ENCODE measurements around the gene GAPDH. TPM values are rescaled to one million over a fixed set of nuclear protein-coding genes. Genes with fewer than 3 reads are reported as not detected.
"Not testable (repeated sequence)": the region's sequence is repeated elsewhere in the genome, so short reads cannot be mapped to it uniquely, and the experiment has no call there.

Gene GAPDH
- total RNA-seq, 1 donor = 2,093 TPM

GRCh38 chr12:6548556-6548955 is 14.2 kb downstream of the GAPDH start:
- Histone ChIP-seq H3K27me3 (ENCODE audit: insufficient read depth, low read length) (no peaks in the 10 kb centered on the region), H3K4me1 (ENCODE audit: insufficient read depth, low read length) (peaks cover 61% of the 10 kb centered on the region), H3K4me3 (ENCODE audit: low read length) (no peak overlapping the region), H3K9me3 (ENCODE audit: low read depth, low read length) (no peaks in the 10 kb centered on the region)

- H3K9me3 ChIP-seq (ENCODE audit: low read depth, low read length) = no peaks in the 10 kb centered on the region
- H3K4me1 ChIP-seq (ENCODE audit: insufficient read depth, low read length) = peaks cover 67% of the 10 kb centered on the region
- H3K27me3 ChIP-seq (ENCODE audit: insufficient read depth, low read length) = no peaks in the 10 kb centered on the region
- H3K4me3 ChIP-seq (ENCODE audit: low read length) = peak overlapping the region; percentile 18
Observed at GRCh38 chr12:6548966-6549683, 14.8 kb downstream of the GAPDH start.

- H3K9me3 ChIP-seq (ENCODE audit: low read depth, low read length) = no peaks in the 10 kb centered on the region
- H3K4me3 ChIP-seq (ENCODE audit: low read length) = peak overlapping the region; percentile 18
- peaks cover 73% of the 10 kb centered on the region for H3K4me1 ChIP-seq (ENCODE audit: insufficient read depth, low read length)
- H3K27me3 ChIP-seq (ENCODE audit: insufficient read depth, low read length) = no peaks in the 10 kb centered on the region
Observed at GRCh38 chr12:6549684-6550151, 15.4 kb downstream of the GAPDH start.

- Histone ChIP-seq H3K4me3 (ENCODE audit: low read length) (no peak overlapping the region), H3K4me1 (ENCODE audit: insufficient read depth, low read length) (peaks cover 78% of the 10 kb centered on the region), H3K9me3 (ENCODE audit: low read depth, low read length) (no peaks in the 10 kb centered on the region), H3K27me3 (ENCODE audit: insufficient read depth, low read length) (no peaks in the 10 kb centered on the region)
Observed at GRCh38 chr12:6550294-6551062, 16.2 kb downstream of the GAPDH start.

- Histone ChIP-seq H3K4me3 (ENCODE audit: low read length) (no peak overlapping the region), H3K4me1 (ENCODE audit: insufficient read depth, low read length) (peaks cover 78% of the 10 kb centered on the region), H3K9me3 (ENCODE audit: low read depth, low read length) (no peaks in the 10 kb centered on the region), H3K27me3 (ENCODE audit: insufficient read depth, low read length) (no peaks in the 10 kb centered on the region)
Observed at GRCh38 chr12:6551063-6551461, 16.7 kb downstream of the GAPDH start.

- H3K9me3 ChIP-seq (ENCODE audit: low read depth, low read length) = no peaks in the 10 kb centered on the region
- no peak overlapping the region for H3K4me3 ChIP-seq (ENCODE audit: low read length)
- H3K4me1 ChIP-seq (ENCODE audit: insufficient read depth, low read length) = peaks cover 83% of the 10 kb centered on the region
Observed at GRCh38 chr12:6551496-6552139, 17.3 kb downstream of the GAPDH start.

GRCh38 chr12:6552140-6552551 is 17.8 kb downstream of the GAPDH start:
- Histone ChIP-seq H3K4me3 (ENCODE audit: low read length) (no peak overlapping the region), H3K27me3 (ENCODE audit: insufficient read depth, low read length) (no peaks in the 10 kb centered on the region), H3K4me1 (ENCODE audit: insufficient read depth, low read length) (peaks cover 85% of the 10 kb centered on the region), H3K9me3 (ENCODE audit: low read depth, low read length) (no peaks in the 10 kb centered on the region)

More at GRCh38 chr12:6551496-6552139, 17.3 kb downstream of the GAPDH start:
- no peaks in the 10 kb centered on the region for H3K27me3 ChIP-seq (ENCODE audit: insufficient read depth, low read length)

- Histone ChIP-seq H3K9me3 (ENCODE audit: low read depth, low read length) (no peaks in the 10 kb centered on the region), H3K4me3 (ENCODE audit: low read length) (no peak overlapping the region), H3K4me1 (ENCODE audit: insufficient read depth, low read length) (peaks cover 85% of the 10 kb centered on the region), H3K27me3 (ENCODE audit: insufficient read depth, low read length) (no peaks in the 10 kb centered on the region)
Observed at GRCh38 chr12:6553051-6553868, 18.9 kb downstream of the GAPDH start.

GRCh38 chr12:6554168-6555017 is 20.1 kb downstream of the GAPDH start:
- H3K27me3 ChIP-seq (ENCODE audit: insufficient read depth, low read length) = no peaks in the 10 kb centered on the region
- H3K4me3 ChIP-seq (ENCODE audit: low read length) = peak overlapping the region; percentile 88
- no peaks in the 10 kb centered on the region for H3K9me3 ChIP-seq (ENCODE audit: low read depth, low read length)
- peaks cover 77% of the 10 kb centered on the region for H3K4me1 ChIP-seq (ENCODE audit: insufficient read depth, low read length)

GRCh38 chr12:6555018-6555691 is 20.8 kb downstream of the GAPDH start:
- peaks cover 69% of the 10 kb centered on the region for H3K4me1 ChIP-seq (ENCODE audit: insufficient read depth, low read length)
- H3K4me3 ChIP-seq (ENCODE audit: low read length) = peak overlapping the region; percentile 88
- no peaks in the 10 kb centered on the region for H3K27me3 ChIP-seq (ENCODE audit: insufficient read depth, low read length)
- no peaks in the 10 kb centered on the region for H3K9me3 ChIP-seq (ENCODE audit: low read depth, low read length)

- H3K4me3 ChIP-seq (ENCODE audit: low read length); H3K9me3 ChIP-seq (ENCODE audit: low read depth, low read length); H3K27me3 ChIP-seq (ENCODE audit: insufficient read depth, low read length): not testable (repeated sequence)
- H3K4me1 ChIP-seq (ENCODE audit: insufficient read depth, low read length) = peaks cover 56% of the 10 kb centered on the region
Observed at GRCh38 chr12:6556496-6556817, 22.1 kb downstream of the GAPDH start.

GRCh38 chr12:6556857-6557256 is 22.5 kb downstream of the GAPDH start:
- Histone ChIP-seq H3K9me3 (ENCODE audit: low read depth, low read length) (no peaks in the 10 kb centered on the region), H3K4me1 (ENCODE audit: insufficient read depth, low read length) (peaks cover 52% of the 10 kb centered on the region), H3K27me3 (ENCODE audit: insufficient read depth, low read length) (no peaks in the 10 kb centered on the region), H3K4me3 (ENCODE audit: low read length) (no peak overlapping the region)

- H3K27me3 ChIP-seq (ENCODE audit: insufficient read depth, low read length); H3K4me3 ChIP-seq (ENCODE audit: low read length): not testable (repeated sequence)
- peaks cover 39% of the 10 kb centered on the region for H3K4me1 ChIP-seq (ENCODE audit: insufficient read depth, low read length)
Observed at GRCh38 chr12:6558014-6558760, 23.9 kb downstream of the GAPDH start.

More at GRCh38 chr12:6558014-6558760, 23.9 kb downstream of the GAPDH start:
- not testable (repeated sequence) for H3K9me3 ChIP-seq (ENCODE audit: low read depth, low read length)

All from mononuclear cell (primary cell).